ENCODE data around the gene MBOAT1. TPM values are rescaled to one million over a fixed set of nuclear protein-coding genes. Genes with fewer than 3 reads are reported as not detected.

Gene MBOAT1
- polyA plus RNA-seq, 1 experiment = 2.7 TPM

GRCh38 chr6:20192625-20193024, 19.6 kb downstream of the MBOAT1 start:
- H3K36me3 ChIP-seq (ENCODE audit: control insufficient read depth, insufficient read depth, low read length) = no peaks in the 10 kb centered on the region
- ChIA-PET POLR2A (no interaction called here), CTCF (interaction anchor here (1.0 kb wide), 1 partner anchor 10 kb away, joined by 3 read pairs; no protein-coding TSS in a partner anchor)
- no peak for TF ChIP-seq CTCF (IDR thresholded peaks at IDR 0.05; ENCODE audit: insufficient read depth, low read depth, low read length)
- DNase-seq (ENCODE audit: low read depth) = no peak
- no peak overlapping the region for H3K4me3 ChIP-seq (ENCODE audit: low read depth, low read length)
- no peaks in the 10 kb centered on the region for H3K27me3 ChIP-seq (ENCODE audit: control insufficient read depth, insufficient read depth, low read length)

GRCh38 chr6:20191992-20192391, 20.3 kb downstream of the MBOAT1 start:
- CTCF ChIA-PET = interaction anchor here (1.0 kb wide), 1 partner anchor 9 kb away, joined by 3 read pairs; no protein-coding TSS in a partner anchor
- POLR2A ChIA-PET = no interaction called here

DNA sequence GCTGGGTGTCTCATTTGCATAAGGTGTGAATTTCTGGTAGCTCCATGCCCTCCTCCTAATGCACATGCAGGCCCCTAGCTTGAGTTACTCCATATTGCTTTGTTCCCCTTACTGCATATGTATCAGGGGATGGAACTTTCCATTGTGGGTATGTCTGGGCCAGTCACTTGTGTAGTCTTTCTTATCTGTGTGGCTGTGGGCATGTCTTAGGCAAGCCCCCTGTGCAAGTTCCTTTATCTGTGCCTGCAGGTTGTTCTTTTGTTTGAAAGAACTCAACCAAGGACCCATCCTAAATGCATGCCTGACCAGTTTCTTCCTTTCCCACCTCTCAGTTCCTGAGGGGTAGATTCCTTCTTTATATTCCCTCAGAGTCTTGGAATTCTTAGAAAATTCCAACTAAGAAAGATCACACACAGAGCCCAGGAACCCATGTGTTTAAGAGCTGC, 23.6 kb downstream of the MBOAT1 start:
- H3K27me3 ChIP-seq (ENCODE audit: control insufficient read depth, insufficient read depth, low read length) = no peaks in the 10 kb centered on the region
- no peaks in the 10 kb centered on the region for H3K36me3 ChIP-seq (ENCODE audit: control insufficient read depth, insufficient read depth, low read length)
- POLR2A ChIA-PET = interaction anchor here (0.6 kb wide), 1 partner anchor 13 kb away, joined by 6 read pairs; no protein-coding TSS in a partner anchor
- no peak overlapping the region for H3K4me3 ChIP-seq (ENCODE audit: low read depth, low read length)
- CTCF ChIA-PET = interaction anchor here (1.1 to 1.2 kb wide), 2 partner anchors 21 to 43 kb away, joined by 3 to 4 read pairs; no protein-coding TSS in a partner anchor
- no peak for TF ChIP-seq CTCF (IDR thresholded peaks at IDR 0.05; ENCODE audit: insufficient read depth, low read depth, low read length)
- no peak for DNase-seq (ENCODE audit: low read depth)

More at GRCh38 chr6:20191992-20192391, 20.3 kb downstream of the MBOAT1 start:
- DNase-seq (ENCODE audit: low read depth) = no peak
- no peak for TF ChIP-seq CTCF (IDR thresholded peaks at IDR 0.05; ENCODE audit: insufficient read depth, low read depth, low read length)
- Histone ChIP-seq H3K27me3 (ENCODE audit: control insufficient read depth, insufficient read depth, low read length) (no peaks in the 10 kb centered on the region), H3K4me3 (ENCODE audit: low read depth, low read length) (no peak overlapping the region), H3K36me3 (ENCODE audit: control insufficient read depth, insufficient read depth, low read length) (no peaks in the 10 kb centered on the region)

DNA sequence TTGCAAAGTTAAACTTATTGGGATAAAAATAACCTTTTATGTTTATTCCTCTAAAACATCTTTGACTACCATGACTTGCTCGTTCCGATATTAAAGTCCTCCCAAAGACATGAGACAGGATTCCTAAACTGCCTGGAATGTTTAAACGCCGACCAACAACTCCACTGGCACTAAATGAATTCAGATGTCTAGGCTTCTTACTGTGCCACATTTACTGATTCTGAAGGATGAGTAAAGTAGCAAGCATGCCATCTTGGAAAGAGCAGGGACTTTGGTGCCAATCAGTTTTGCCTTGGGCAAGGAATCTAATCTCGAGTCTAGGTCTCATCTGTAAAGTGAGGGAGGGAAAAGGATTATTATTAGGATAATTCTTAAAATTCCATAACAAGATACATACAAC, 25.3 kb downstream of the MBOAT1 start:
- TF ChIP-seq CTCF (IDR thresholded peaks at IDR 0.05; ENCODE audit: insufficient read depth, low read depth, low read length) = no peak
- Histone ChIP-seq H3K36me3 (ENCODE audit: control insufficient read depth, insufficient read depth, low read length) (no peaks in the 10 kb centered on the region), H3K4me3 (ENCODE audit: low read depth, low read length) (no peak overlapping the region), H3K27me3 (ENCODE audit: control insufficient read depth, insufficient read depth, low read length) (no peaks in the 10 kb centered on the region)
- DNase-seq (ENCODE audit: low read depth) = peak; percentile 68
- CTCF ChIA-PET = interaction anchor here (1.0 kb wide), 1 partner anchor 63 kb away, joined by 3 read pairs; no protein-coding TSS in a partner anchor
- POLR2A ChIA-PET = no interaction called here

- ChIA-PET POLR2A (no interaction called here), CTCF (interaction anchor here (1.4 kb wide), 1 partner anchor 9 kb away, joined by 3 read pairs; no protein-coding TSS in a partner anchor)
- H3K4me3 ChIP-seq (ENCODE audit: low read depth, low read length) = no peak overlapping the region
- H3K36me3 ChIP-seq (ENCODE audit: control insufficient read depth, insufficient read depth, low read length) = no peaks in the 10 kb centered on the region
- no peak for DNase-seq (ENCODE audit: low read depth)
- H3K27me3 ChIP-seq (ENCODE audit: control insufficient read depth, insufficient read depth, low read length) = no peaks in the 10 kb centered on the region
- TF ChIP-seq CTCF (IDR thresholded peaks at IDR 0.05; ENCODE audit: insufficient read depth, low read depth, low read length) = no peak
These were observed 28.6 kb downstream of the MBOAT1 start for GRCh38 chr6:20183706-20184105.

Measured in BJ (cell line).